ENCODE measurements around the gene SPATA2L.
"Not testable (repeated sequence)": the region's sequence is repeated elsewhere in the genome, so short reads cannot be mapped to it uniquely, and the experiment has no call there.

The SPATA2L gene

DNA sequence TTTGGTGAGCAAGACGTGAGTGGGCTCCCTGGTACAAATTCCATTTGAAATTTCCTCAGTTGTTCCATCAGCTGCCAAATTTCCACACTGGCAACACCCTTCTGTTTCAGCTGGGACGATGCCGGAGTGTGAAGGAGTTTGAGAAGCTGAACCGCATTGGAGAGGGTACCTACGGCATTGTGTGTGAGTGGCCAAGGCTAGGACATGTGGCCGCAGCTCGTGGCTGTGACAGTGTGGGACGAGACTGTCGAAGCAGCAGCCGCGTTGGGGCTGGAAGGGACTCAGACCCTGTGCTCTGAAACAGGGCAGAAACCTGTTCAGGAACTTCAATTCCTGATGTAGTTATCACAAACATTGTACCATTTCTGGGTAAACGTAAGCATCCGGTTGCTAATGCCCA, 12.4 kb downstream of the SPATA2L start:
- no peak for DNase-seq

DNA sequence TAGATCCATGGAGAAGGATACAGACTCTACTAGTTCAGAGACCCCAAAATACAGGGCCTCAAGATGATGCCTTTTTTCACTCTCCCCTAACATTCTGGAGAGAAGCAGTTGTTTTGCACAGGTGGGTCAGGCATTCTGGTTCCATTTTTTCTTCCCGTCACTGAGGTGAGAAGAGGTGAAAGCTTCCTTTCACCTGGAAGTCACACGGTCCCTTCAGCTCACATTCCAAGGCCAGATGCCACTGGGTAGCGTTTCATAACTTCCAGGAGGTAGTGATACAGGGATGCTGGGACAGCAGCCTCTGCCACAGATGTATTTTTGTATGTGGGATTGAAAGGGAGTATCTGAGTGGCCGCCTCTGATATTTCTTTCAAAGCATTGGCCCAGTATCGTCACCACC, 13.1 kb downstream of the SPATA2L start:
- DNase-seq = no peak

DNA sequence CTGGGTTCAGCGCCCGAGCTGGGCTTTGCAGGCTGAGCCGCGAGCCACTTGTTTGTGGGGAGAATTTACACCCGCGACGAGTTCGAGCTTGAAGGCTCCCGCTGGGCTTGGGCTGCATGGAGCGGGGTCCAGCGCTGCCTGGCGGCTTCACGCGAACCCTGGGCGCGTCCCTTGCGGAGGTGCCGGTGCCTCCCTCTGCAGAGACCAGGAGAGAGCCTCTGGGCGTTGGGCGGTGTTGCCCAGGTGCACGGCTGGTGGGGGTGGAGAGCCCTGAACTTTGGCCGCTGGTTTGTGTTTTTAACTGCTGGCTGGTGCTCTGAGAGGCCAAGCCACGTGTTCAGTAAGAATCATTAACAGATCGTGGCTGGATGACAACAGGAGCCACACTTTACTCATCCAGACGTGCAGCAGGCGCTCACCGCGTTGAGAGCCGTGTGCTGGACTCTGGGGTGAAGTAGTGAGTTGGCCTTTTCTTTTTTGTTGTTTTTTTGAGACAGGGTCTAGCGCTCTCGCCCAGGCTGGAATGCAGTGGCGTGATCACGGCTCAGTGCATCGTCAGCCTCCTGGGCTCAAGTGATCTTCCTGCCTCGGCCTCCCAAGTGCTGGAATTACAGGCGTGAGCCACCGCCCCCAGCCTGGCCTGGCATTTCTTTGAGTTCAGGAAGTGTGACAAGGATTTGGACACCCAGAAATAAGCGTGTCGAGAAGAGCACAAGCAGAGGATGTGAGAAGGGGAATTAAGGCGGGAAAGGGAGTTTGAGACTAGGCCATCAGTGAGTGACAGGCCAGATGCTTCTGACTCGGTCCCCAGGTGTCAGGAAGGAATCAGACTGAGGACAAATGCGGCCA, 14.2 kb downstream of the SPATA2L start:
- DNase-seq = peak; percentile 63

DNA sequence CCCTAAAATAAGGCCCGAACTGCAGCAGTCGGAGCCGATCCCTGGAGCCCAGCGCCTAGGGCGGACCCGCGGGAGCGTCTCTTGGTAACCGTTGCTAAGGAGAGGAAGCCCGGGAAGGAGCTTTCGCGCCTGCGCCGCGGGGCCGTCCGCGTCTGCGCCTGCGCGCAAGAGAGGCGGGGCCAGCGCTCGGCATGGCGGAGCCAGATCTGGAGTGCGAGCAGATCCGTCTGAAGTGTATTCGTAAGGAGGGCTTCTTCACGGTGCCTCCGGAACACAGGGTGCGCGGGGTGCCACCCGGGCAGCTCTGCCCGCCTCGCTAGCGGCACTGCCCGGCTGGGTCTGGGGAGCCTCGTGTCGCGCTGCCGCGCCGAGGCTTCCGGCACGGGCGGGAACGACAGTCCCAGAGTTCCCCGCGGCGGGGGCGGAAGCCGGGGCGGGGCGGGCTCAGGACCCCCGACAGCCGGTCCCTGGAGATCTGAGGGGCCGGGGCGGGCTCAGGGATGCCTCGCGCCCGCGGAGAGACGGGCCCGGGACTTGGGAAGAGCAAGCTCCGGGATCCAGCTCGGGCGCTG, 14.9 kb downstream of the SPATA2L start, which contains the start of gene CDK10:
CDK10 (plus strand) TSS at position 170 of the 572 bp plus-strand sequence; CDS start at position 192, 22 bp downstream.
- DNase-seq = peak; percentile 81

DNA sequence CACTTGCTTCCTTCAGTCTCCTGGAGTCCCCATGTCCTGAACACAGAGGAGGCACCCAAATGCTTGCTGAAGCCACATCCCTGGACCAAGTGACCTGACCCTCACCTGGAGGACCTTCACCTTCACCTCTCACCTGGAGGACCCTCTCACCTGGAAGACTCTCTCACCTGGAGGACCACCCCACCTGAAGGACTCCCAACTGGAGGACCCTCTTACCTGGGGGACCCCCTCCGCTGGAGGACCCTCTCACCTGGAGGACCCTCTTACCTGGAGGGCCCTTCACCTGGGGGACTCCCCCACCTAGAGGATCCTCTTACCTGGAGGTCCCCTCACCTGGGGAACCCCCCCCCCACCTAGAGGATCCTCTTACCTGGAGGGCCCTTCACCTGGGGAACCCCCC, 15.6 kb downstream of the SPATA2L start:
- DNase-seq = no peak

DNA sequence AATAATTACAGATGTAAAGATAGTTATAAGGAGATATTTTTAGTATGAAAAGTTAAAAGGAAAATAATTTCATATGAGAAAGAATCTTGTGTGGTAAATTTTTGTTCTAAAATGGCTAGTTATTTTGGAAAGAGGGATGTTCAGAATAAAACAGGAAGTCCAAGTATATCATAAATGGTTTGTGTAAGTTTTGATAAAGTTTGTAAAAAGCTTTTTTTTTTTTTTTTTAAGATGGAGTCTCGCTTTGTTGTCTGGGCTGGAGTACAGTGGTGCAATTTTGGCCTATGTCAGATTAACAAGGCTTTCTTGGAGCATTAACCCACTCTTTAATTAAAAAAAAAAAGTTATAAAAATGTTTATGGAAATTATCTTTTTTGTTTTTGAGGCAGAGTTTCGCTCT, 23.2 kb downstream of the SPATA2L start:
- DNase-seq = no peak

DNA sequence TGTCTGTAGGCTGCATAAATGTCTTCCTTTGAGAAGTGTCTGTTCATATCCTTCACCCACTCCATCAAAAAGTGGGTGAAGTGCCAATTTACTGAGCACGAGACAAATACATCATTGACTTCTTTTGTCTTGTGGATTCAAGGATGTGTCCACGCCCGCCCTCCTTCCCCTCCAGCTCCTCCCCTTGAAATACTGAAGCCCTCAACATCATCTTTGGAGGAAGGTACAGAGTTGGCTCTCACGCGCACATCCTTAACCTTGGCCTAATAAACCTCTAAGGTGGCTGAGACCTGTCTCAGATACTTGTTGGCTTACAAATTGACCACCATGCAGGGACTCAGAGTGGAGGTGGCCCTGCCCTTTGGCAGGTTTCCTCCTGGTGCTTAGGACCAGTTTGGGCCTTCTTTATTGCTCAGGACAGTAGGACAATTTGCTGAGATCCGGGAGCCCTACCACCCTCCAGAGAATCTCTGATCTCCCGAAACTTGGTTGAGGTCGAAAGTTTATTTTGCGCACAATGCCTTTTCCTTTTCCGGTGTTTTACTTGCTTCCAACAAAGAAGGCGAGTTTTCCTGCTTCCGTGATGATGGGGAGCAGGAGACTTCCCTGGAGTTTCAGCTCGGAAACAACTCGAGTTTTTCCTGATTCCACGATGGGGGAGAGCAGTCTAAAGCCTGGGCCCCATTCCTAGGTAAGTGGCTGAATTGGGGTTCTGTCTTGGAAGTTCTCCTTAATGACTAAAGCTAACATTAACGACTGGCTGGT, 29.1 kb downstream of the SPATA2L start:
- no peak for DNase-seq

DNA sequence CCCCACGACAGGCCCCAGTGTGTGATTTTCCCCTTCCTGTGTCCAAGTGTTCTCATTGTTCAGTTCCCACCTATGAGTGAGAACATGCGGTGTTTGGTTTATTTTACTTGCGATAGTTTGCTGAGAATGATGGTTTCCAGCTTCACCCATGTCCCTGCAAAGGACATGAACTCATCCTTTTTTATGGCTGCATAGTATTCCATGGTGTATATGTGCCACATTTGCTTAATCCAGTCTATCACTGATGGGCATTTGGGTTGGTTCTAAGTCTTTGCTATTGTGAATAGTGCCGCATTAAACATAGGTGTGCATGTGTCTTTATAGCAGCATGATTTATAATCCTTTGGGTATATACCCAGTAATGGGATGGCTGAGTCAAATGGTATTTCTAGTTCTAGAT, 29.9 kb downstream of the SPATA2L start:
- DNase-seq = not testable (repeated sequence)

DNA sequence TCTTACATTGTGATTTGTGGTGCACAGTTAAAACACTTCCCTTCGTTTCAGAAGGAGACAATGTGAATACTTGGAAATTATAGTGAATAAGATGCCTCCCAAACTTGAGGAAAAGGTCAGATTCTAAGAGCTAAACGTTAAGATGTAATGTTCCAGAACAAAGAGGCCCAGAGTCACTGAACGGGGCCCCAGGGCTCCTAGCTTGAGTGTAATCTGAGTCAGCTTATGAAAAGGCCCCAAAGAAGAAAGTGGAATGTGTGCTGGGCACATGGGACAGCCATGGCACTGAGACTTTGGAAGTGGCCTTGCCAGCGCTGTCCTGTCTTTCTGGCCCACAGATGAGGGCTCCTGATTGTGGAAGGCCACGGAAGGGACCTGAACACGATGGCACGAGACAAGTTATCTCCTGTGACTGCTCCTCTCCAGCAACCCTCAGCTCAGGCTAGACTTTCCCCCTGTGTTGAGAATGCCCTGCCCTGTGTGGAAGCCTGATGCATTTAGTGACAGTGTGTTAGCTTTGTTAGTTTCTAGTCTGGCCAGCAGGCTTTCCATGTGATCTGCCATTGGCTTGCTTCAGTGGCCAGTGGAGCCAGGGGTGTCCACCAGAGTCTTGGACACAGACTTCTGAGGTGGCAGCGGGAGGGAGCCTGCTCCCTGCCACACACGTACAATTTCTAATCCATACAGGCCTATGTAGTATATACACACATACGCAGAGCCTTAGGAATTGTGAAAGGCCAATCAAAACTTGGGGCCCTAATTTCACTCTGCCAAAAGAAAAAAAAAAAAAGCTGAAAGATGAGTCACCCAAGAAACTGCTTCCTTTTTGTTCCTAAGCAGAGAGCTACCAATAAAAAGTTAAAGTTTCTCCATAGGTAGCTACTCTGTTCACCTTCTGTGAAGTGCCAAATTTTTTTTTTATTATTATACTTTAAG, 30.7 kb downstream of the SPATA2L start:
- DNase-seq = no peak

DNA sequence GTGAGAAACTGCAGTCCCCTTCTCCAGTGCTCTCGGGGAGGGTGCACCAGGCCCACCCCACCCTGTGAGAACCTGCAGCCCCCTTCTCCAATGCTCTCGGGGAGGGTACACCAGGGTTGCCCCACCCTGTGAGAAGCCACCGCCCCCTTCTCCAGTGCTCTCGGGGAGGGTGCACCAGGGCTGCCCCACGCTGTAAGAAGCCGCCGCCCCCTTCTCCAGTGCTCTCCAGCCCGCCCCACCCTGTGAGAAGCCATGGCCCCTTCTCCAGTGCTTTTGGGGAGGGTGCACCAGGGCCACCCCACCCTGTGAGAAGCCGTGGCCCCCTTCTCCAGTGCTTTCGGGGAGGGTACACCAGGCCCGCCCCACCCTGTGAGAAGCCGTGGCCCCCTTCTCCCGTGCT, 31.8 kb downstream of the SPATA2L start:
- DNase-seq = no peak

DNA sequence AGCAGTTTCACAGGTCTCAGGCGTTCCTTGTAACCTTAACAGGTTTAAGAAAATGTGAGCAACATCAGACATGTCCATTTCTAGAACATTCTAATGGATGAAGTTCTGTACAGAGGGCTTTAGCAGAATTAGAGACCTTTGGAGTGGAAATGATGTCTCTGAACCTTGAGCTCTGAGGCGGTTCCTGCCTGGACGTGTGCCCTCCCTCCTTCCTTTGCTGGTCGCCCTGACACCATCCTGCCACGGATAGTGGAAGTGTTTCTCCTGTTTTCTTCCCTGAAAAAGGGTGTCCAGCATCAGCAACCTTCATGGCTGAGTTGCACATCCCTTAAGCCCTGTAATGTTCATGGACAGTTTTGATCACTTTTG, 32.7 kb downstream of the SPATA2L start:
- DNase-seq = no peak

DNA sequence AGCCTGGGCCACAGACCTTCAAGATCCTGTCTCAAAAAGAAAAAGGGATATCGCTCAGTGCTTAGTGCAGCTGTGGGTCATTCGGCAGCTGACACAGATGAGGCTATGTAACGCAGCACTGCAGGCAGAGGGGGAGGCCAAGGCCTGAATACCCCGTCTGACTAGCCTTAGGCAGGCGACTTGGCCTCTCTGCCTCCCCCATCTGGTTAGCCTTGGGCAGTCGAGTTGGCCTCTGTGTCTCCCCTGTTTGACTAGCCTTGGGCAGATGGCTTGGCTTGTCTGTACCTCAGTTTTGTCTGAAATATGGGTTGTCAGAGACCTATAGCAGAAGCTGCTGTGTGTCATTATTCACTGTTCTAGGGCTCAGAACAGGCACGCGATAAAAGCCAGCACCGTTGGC, 33.9 kb downstream of the SPATA2L start:
- DNase-seq = no peak

DNA sequence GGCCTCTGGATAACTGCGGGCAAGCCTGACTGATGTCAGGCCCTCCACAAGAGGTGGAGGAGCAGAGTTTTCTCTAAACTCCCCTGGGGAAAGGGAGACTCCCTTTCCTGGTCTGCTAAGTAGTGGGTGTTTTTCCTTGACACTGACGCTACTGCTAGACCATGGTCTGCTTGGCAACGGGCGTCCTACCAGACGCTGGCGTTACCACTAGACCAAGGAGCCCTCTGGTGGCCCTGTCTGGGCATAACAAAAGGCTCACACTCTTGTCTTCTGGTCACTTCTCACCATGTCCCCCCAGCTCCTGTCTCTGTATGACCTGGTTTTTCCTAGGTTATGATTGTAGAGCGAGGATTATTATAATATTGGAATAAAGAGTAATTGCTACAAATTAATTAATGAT, 34.5 kb downstream of the SPATA2L start:
- DNase-seq = not testable (repeated sequence)

DNA sequence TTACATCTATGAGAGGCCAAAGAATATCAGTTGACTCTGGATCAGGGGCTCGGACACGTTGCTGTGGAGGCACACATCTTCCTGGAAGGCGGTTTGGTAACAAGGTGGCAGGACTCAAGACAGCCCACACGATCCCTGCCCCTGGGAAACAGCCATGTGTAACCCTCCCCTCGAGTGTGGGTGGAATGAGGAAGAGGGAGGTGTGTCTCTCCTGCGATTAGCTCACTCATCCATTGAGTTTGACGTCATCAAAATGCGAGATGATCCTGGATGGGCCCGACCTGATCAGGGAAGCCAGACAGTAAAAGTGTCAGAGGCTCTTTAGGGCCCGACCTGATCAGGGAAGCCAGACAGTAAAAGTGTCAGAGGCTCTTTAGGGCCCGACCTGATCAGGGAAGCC, 37.3 kb downstream of the SPATA2L start:
- not testable (repeated sequence) for DNase-seq

DNA sequence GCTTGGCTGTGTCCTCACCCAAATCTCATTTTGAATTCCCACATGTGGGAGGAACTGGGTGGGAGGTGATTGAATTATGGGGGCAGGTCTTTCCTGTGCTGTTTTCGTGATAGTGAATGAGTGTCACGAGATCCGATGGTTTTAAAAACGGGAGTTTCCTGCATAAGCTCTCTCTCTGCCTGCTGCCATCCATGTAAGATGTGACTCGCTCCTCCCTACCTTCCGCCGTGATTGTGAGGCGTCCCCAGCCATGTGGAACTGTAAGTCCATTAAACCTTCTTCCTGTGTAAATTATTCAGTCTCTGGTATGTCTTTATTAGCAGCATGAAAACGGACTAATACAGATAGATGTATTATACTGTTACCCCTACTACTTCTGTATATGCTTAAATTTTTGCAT, 40.3 kb downstream of the SPATA2L start:
- no peak for DNase-seq

DNA sequence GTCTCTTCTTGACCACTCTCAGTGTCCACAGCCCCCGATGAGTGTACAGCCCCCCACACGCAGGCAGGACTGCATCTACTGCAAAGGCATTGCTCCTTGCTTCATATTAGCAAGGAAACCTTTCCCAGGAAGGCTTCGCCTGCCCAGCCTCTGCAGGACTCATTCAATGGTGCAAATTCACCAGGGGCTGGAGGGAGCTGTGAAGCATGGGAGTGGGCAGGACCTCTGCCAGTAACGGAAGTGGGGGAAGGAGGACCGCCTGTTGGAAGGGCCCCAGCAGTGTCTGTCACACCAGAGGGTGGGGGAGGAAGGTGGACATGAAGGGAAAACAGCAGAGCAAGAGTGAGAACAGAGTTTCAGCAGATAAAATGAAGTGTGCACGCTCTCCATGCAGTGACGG, 41.4 kb downstream of the SPATA2L start:
- no peak for DNase-seq

DNA sequence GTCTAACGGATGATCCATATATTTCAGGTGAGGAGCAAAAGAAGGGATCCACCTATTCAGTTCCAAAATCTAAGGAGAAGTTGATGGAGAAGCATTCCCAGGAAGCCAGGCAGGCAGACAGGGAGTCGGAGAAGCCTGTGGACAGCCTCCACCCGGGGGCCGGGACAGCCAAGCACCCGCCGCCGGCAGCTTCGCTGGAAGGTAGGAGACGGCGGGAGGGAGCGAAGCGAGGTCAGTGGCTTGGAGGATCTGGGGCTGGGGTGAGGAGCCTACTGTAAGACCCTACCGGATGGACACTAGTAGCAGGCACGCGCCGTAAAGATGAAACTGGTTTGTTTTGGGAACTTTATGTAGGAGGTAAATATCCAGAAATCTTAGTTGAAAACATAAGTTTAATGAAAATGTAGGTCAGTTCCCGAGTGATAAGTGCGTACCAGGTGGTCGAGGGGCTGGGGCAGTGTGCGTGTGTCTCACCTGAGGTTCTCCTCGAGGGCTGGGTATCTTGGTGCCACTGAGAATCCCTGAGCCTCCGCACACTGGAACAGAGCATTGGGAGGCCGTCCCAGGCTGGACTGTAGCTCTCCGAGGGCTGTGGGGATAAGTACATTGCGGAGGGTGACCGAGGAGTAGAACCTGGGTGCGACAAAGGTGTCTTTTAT, 43.2 kb downstream of the SPATA2L start:
- peak; percentile 50 for DNase-seq

DNA sequence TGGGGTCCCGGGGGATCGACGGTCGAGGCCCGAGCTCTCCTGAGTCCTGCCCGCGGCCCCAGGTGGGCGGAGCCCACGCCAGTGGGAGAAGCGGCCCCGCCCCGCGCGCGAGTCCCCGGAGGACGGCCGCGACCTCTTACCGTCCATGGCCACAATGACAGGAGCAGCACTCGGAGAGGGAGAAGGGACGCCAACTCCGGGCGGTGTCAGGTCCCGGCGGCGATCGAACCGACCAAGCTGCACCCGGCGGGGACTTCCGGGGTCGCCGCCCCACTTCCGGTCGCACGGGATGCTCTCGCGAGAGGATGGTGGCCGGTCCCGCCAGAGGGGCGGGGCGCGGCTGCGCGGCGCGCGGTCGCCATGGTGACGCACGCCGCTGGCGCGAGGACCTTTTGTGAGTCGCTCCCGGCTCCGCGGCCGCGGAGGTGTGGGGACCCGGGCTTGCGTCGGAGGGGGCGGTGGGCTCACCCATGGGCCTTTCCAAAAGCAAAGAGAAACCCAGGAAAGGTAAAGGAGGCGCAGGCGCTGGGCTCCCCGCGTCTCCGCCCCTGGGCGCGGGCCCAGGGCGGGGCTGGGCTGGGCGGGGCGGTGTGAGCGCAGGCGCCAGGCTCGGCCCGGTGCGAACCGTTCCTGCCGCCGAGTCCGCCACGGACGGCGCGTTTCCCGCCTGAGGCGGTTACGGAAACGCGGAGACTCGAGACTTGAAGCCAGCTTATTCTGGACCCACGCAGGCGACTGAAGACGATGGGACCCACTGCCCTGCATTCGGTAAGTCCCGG, 43.9 kb downstream of the SPATA2L start, which contains the start of the genes CHMP1A and SPATA33:
CHMP1A (minus strand) TSS at position 267 of the 779 bp plus-strand sequence; CDS start at position 147, 120 bp downstream.
SPATA33 (plus strand) TSS at position 395 of the 779 bp plus-strand sequence; CDS start at position 471, 76 bp downstream.
- peak; percentile 76 for DNase-seq

DNA sequence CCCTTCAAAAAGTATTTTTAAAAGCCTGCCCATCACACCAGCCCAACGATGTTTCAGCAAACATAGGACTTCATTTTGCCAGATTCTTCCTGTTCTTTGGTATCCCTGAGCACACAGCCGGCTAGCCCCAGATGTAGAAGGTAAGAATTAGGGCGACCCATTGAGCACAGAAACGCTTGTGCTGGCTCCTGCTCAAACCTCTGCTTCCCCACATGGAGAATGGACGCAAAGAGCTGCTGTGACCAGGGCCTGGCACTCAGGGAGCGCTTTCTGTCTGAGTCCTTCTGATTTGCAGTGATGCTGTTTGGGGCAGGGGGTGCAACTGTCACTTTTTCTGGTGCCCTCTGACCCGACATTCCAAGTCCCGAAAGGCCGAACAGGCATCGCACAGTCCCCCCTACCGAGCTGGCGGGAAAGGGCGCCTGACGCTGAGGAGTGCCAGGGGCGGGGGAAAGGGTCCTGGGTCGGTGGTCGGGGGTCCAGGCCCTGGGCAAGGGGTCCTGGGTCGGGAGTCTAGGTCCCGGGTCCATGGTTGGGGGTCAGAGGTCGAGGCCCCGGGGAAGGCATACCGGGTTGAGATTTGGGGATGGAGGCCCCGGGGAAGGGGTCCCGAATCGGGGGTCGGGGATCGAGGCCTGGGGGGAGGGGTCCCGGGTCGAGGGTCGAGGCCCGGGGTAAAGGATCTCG, 44.9 kb downstream of the SPATA2L start:
- DNase-seq = no peak

DNA sequence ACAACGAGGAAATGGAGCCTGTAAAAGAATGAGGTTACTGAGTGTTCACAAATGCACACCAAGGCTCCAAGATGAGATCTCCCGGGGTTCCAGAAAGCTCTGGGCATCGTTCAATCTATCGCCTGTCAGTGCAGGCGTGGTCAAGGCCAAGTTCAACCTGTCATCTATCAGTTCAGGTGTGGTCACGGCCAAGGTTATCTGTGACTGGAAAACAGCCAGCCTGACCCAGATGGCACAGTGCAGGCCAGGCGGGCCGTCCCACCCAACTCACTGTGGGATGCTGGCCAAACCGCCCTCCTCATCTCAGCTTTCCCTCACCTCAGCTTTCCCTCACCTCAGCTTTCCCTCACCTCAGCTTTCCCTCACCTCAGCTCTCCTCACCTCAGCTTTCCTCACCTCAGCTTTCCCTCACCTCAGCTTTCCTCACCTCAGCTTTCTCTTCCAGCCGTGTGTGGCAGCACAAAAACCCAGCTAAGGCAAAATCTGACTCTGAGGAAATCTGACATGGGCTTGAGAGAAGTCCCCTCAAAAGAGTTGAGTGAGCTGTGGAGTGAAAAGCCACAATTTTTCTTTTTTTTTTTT, 46.4 kb downstream of the SPATA2L start:
- no peak for DNase-seq
